SK-N-SH treated with all-trans-retinoic acid at 6 μM for 48 hours (cell line): ENCODE data around the gene TOX2.

ENCODE experiments used
- PPARA ChIP-seq: fragments of 250-450 bp; sonication (Bioruptor Pico); IDR thresholded peaks from 2 replicates; pipeline ENCODE4 v1.5.0; 2020; ENCODE audit warnings: mild to moderate bottlenecking, borderline replicate concordance
- TOX ChIP-seq: fragments of 250-450 bp; sonication (Bioruptor Pico); IDR thresholded peaks from 2 replicates; pipeline ENCODE4 v1.8.0; 2021; ENCODE audit warnings: mild to moderate bottlenecking, moderate library complexity, borderline replicate concordance
- ZC3H10 ChIP-seq: fragments of 250-450 bp; sonication (Bioruptor Pico); IDR thresholded peaks from 2 replicates; pipeline ENCODE4 v1.5.1; 2021; ENCODE audit warnings: mild to moderate bottlenecking, moderate library complexity
- ZFP3 ChIP-seq: fragments of 250-450 bp; sonication (Bioruptor Pico); IDR thresholded peaks from 2 replicates; pipeline ENCODE4 v1.5.0; 2020; ENCODE audit warnings: mild to moderate bottlenecking, moderate library complexity
- ZNF565 ChIP-seq: fragments of 450-650 bp; formaldehyde crosslinking; conservative IDR thresholded peaks from 2 replicates; pipeline ENCODE4 v1.5.0; 2020; ENCODE audit warnings: low read depth, mild to moderate bottlenecking, moderate library complexity
- TF ChIP-seq, protein P1 (sequence below): fragments of 250-450 bp; sonication (Bioruptor Pico); IDR thresholded peaks from 2 replicates; pipeline ENCODE4 v1.8.0; 2020; ENCODE audit warnings: mild to moderate bottlenecking, moderate library complexity, borderline replicate concordance
- TF ChIP-seq, protein P2 (sequence below): fragments of 250-450 bp; sonication (Bioruptor Pico); IDR thresholded peaks from 2 replicates; pipeline ENCODE4 v1.5.0; 2020; ENCODE audit warnings: mild to moderate bottlenecking, moderate library complexity

DNA sequence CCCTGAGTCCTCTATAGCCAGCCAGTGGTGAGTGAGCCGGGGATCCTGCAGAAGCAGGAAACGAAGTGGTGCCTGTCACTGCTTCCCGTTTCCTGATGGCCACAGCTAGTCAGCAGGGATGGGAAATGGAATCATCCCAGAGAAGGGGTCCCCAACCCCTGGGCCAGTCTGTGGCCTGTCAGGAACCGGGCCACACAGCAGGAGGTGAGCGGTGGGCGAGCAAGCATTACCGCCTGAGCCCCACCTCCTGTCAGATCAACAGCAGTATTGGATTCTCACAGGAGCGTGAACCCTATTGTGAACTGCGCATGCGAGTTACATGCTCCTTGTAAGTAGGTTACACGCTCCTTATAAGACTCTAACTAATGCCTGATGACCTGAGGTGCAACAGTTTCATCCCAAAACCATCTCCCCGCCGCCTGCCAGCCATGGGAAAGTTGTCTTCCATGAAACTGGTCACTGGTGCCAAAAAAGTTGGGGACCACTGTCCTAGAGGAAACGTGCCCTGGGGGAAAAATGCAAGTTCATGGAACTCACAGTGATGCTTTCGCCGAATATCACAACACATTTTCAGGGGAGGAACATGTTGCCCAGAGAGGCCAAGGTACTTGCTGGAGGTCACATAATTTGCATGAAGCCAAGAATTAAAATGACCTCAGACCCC lies 158.5 kb downstream of the TOX2 start:
- TF ChIP-seq, protein P1, sequence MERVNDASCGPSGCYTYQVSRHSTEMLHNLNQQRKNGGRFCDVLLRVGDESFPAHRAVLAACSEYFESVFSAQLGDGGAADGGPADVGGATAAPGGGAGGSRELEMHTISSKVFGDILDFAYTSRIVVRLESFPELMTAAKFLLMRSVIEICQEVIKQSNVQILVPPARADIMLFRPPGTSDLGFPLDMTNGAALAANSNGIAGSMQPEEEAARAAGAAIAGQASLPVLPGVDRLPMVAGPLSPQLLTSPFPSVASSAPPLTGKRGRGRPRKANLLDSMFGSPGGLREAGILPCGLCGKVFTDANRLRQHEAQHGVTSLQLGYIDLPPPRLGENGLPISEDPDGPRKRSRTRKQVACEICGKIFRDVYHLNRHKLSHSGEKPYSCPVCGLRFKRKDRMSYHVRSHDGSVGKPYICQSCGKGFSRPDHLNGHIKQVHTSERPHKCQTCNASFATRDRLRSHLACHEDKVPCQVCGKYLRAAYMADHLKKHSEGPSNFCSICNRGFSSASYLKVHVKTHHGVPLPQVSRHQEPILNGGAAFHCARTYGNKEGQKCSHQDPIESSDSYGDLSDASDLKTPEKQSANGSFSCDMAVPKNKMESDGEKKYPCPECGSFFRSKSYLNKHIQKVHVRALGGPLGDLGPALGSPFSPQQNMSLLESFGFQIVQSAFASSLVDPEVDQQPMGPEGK (CRISPR knock-in tag) = no peak
- TF ChIP-seq TOX (CRISPR knock-in tag) = no peak
- no peak for TF ChIP-seq ZNF565 (CRISPR knock-in tag)
- no peak for TF ChIP-seq ZFP3 (CRISPR knock-in tag)
- TF ChIP-seq PPARA (CRISPR knock-in tag) = no peak
- no peak for TF ChIP-seq ZC3H10 (CRISPR knock-in tag)
- TF ChIP-seq, protein P2, sequence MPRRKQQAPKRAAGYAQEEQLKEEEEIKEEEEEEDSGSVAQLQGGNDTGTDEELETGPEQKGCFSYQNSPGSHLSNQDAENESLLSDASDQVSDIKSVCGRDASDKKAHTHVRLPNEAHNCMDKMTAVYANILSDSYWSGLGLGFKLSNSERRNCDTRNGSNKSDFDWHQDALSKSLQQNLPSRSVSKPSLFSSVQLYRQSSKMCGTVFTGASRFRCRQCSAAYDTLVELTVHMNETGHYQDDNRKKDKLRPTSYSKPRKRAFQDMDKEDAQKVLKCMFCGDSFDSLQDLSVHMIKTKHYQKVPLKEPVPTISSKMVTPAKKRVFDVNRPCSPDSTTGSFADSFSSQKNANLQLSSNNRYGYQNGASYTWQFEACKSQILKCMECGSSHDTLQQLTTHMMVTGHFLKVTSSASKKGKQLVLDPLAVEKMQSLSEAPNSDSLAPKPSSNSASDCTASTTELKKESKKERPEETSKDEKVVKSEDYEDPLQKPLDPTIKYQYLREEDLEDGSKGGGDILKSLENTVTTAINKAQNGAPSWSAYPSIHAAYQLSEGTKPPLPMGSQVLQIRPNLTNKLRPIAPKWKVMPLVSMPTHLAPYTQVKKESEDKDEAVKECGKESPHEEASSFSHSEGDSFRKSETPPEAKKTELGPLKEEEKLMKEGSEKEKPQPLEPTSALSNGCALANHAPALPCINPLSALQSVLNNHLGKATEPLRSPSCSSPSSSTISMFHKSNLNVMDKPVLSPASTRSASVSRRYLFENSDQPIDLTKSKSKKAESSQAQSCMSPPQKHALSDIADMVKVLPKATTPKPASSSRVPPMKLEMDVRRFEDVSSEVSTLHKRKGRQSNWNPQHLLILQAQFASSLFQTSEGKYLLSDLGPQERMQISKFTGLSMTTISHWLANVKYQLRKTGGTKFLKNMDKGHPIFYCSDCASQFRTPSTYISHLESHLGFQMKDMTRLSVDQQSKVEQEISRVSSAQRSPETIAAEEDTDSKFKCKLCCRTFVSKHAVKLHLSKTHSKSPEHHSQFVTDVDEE (CRISPR knock-in tag) = no peak
